Liver (tissue), 9 donors: ENCODE data around the gene CS. TPM values are rescaled to one million over a fixed set of nuclear protein-coding genes. Genes with fewer than 3 reads are reported as not detected.

Source experiments
- DNase-seq: peaks from one replicate; pipeline ENCODE4 v3.0.0-alpha.2; 2017; ENCODE audit warnings: low spot score
- H3K27ac ChIP-seq, 2 donors: one replicate each; pipeline ENCODE4 v1.7.0; 2013; ENCODE audit warnings: inconsistent platforms in 2 of 2, low read length in 2 of 2, control low read depth in 1 of 2, low read depth in 1 of 2, mild to moderate bottlenecking in 1 of 2
- H3K27me3 ChIP-seq, 4 donors: one replicate each; pipeline versions ENCODE4 v1.6.1 to v1.7.0; 2013; ENCODE audit warnings: low read length in 3 of 4, inconsistent platforms in 1 of 4, mild to moderate bottlenecking in 1 of 4, moderate library complexity in 1 of 4; ENCODE audit not compliant: control insufficient read depth in 4 of 4, insufficient read depth in 4 of 4
- H3K36me3 ChIP-seq, 4 donors: one replicate each; pipeline versions ENCODE4 v1.6.1 to v1.7.0; 2013; ENCODE audit warnings: low read length in 3 of 4, mild to moderate bottlenecking in 3 of 4, low read depth in 1 of 4, moderate library complexity in 1 of 4; ENCODE audit not compliant: control insufficient read depth in 4 of 4, insufficient read depth in 3 of 4
- H3K4me1 ChIP-seq, 4 donors: one replicate each; pipeline versions ENCODE4 v1.6.1 to v1.7.0; 2013; ENCODE audit warnings: low read length in 3 of 4, mild to moderate bottlenecking in 3 of 4, moderate library complexity in 1 of 4; ENCODE audit not compliant: control insufficient read depth in 4 of 4, insufficient read depth in 4 of 4
- H3K4me3 ChIP-seq, 3 donors: one replicate each; pipeline versions ENCODE4 v1.6.1 to v1.7.0; 2013; ENCODE audit warnings: low read length in 3 of 3, control low read depth in 1 of 3, low read depth in 1 of 3, mild to moderate bottlenecking in 1 of 3
- H3K9ac ChIP-seq, 2 donors: one replicate each; pipeline ENCODE4 v1.7.0; 2013; ENCODE audit warnings: low read length in 2 of 2, mild to moderate bottlenecking in 2 of 2, moderate library complexity in 2 of 2, control low read depth in 1 of 2, low read depth in 1 of 2
- H3K9me3 ChIP-seq, 4 donors: one replicate each; pipeline versions ENCODE4 v1.6.1 to v1.7.0; 2013; ENCODE audit warnings: low read length in 3 of 4; ENCODE audit not compliant: control insufficient read depth in 4 of 4
- ATF3 ChIP-seq: IDR thresholded peaks from 2 replicates; pipeline ENCODE4 v1.6.1; 2016; ENCODE audit warnings: antibody characterized with exemption
- CTCF ChIP-seq: fragments of 150-350 bp; IDR thresholded peaks from 2 replicates; pipeline ENCODE4 v1.5.1; 2017; ENCODE audit warnings: improper control_type of control experiment, low read depth, low read length; ENCODE audit not compliant: missing input control
- FOXA1 ChIP-seq: IDR thresholded peaks from 2 replicates; pipeline ENCODE4 v1.6.1; 2016; ENCODE audit warnings: antibody characterized with exemption
- FOXA2 ChIP-seq: IDR thresholded peaks from 2 replicates; pipeline ENCODE4 v1.6.1; 2016; ENCODE audit warnings: antibody characterized with exemption
- GABPA ChIP-seq, 2 donors: IDR thresholded peaks in 1 of 2; conservative IDR thresholded peaks in 1 of 2; 2 replicates each; pipeline ENCODE4 v1.6.1; 2016; ENCODE audit warnings: antibody characterized with exemption in 2 of 2, mild to moderate bottlenecking in 1 of 2, moderate library complexity in 1 of 2
- HNF4A ChIP-seq, 2 donors: conservative IDR thresholded peaks; 2 replicates each; pipeline ENCODE4 v1.6.1; 2016; ENCODE audit warnings: antibody characterized with exemption in 2 of 2, mild to moderate bottlenecking in 2 of 2
- HNF4G ChIP-seq: IDR thresholded peaks from 2 replicates; pipeline ENCODE4 v1.6.1; 2016; ENCODE audit warnings: antibody characterized with exemption
- JUND ChIP-seq, 2 donors: IDR thresholded peaks; 2 replicates each; pipeline ENCODE4 v1.6.1; 2016; ENCODE audit warnings: antibody characterized with exemption in 2 of 2
- MAX ChIP-seq: IDR thresholded peaks from 2 replicates; pipeline ENCODE4 v1.6.1; 2016; ENCODE audit warnings: antibody characterized with exemption
- NR2F2 ChIP-seq: IDR thresholded peaks from 2 replicates; pipeline ENCODE4 v1.6.1; 2016; ENCODE audit warnings: antibody characterized with exemption
- RAD21 ChIP-seq, 2 donors: IDR thresholded peaks; 2 replicates each; pipeline ENCODE4 v1.6.1; 2016; ENCODE audit warnings: antibody characterized with exemption in 2 of 2, mild to moderate bottlenecking in 2 of 2
- REST ChIP-seq: IDR thresholded peaks from 2 replicates; pipeline ENCODE4 v1.6.1; 2016; ENCODE audit warnings: antibody characterized with exemption, mild to moderate bottlenecking
- RXRA ChIP-seq, 2 donors: IDR thresholded peaks; 2 replicates each; pipeline ENCODE4 v1.6.1; 2017 to 2018; ENCODE audit warnings: antibody characterized with exemption in 2 of 2, mild to moderate bottlenecking in 1 of 2
- SP1 ChIP-seq: IDR thresholded peaks from 2 replicates; pipeline ENCODE4 v1.6.1; 2018; ENCODE audit warnings: antibody characterized with exemption, mild to moderate bottlenecking
- ZBTB33 ChIP-seq: IDR thresholded peaks from 2 replicates; pipeline ENCODE4 v1.6.1; 2016; ENCODE audit warnings: antibody characterized with exemption
- WGBS: extraction: QIAGEN DNeasy Blood & Tissue Kit; methylation state at CpG from one replicate; pipeline ENCODE4 v1.1.7; 2013; 5-methylcytosine and 5-hydroxymethylcytosine counted together
- polyA plus RNA-seq, 2 donors: library from polyadenylated mRNA; stranded (reverse) in 1 of 2; unstranded in 1 of 2; fragments of 200-250 nt in 1 of 2; fragments of >200 nt in 1 of 2; fragmentation: Nextera tagmentation in 1 of 2; extraction: Ambion mirVana in 1 of 2; gene quantifications; one replicate each; pipeline versions ENCODE4 v1.2.1 to v1.2.3, GENCODE V29; 2013 to 2015
- total RNA-seq, 2 donors: library from RNA; depleted of rRNA; stranded (reverse); fragments of >200 nt; gene quantifications; one replicate each; pipeline ENCODE4 v1.2.3, GENCODE V29; 2014
- donor health status: healthy.
- donor health status: healthy.
- donor health status: healthy.
- donor health status: healthy.
- donor health status: healthy.

The CS gene
- total and polyA plus RNA-seq, 4 donors: 33.8 to 79.9 (median 47.5) TPM

- Histone ChIP-seq H3K9ac (no peak overlapping the region), H3K4me3 (peak overlapping the region in 2 of 3 donors; percentile 40 to 63), H3K4me1 (peaks cover 0 to 39% (median 30%) of the 10 kb centered on the region in 4 donors)
Observed at GRCh38 chr12:56231184-56231582, 68.9 kb downstream of the CS start.

GRCh38 chr12:56230432-56231183 lies 69.5 kb downstream of the CS start:
- Histone ChIP-seq H3K27me3 (no peaks in the 10 kb centered on the region), H3K9ac (peak overlapping the region; percentile 75 to 96), H3K4me3 (peak overlapping the region; percentile 27 to 63 (median 40)), H3K36me3 (peaks cover 0 to 2% (median 0%) of the 10 kb centered on the region in 4 donors), H3K9me3 (no peaks in the 10 kb centered on the region), H3K27ac (peak overlapping the region; percentile 82 to 90), H3K4me1 (peaks cover 0 to 39% (median 30%) of the 10 kb centered on the region in 4 donors)
- peak; percentile 70 for DNase-seq
- WGBS: 32% methylated on average over 8 of the region's 8 CpGs
- TF ChIP-seq REST (peak; percentile 30), HNF4A (conservative IDR thresholded peaks at IDR 0.05) (peak; percentile 85 to 87), CTCF (no peak), ATF3 (no peak), NR2F2 (peak; percentile 23), HNF4G (peak; percentile 14), ZBTB33 (no peak), RAD21 (IDR thresholded peaks at IDR 0.05) (peak in 1 of 2 donors; percentile 11)

More at GRCh38 chr12:56231184-56231582, 68.9 kb downstream of the CS start:
- peaks cover 0 to 6% (median 2%) of the 10 kb centered on the region in 4 donors for H3K36me3 ChIP-seq
- 54% methylated on average over 11 of the region's 11 CpGs for WGBS
- TF ChIP-seq REST (no peak), JUND (IDR thresholded peaks at IDR 0.05) (no peak), HNF4G (no peak), NR2F2 (no peak), ATF3 (no peak), FOXA2 (no peak), GABPA (IDR thresholded peaks at IDR 0.05 in 1 of 2, conservative IDR thresholded peaks at IDR 0.05 in 1 of 2) (no peak), RXRA (IDR thresholded peaks at IDR 0.05) (no peak), SP1 (no peak), RAD21 (IDR thresholded peaks at IDR 0.05) (no peak), MAX (no peak), FOXA1 (no peak)
- H3K27ac ChIP-seq: peak overlapping the region in 1 of 2 donors; percentile 90
- H3K9me3 ChIP-seq: no peaks in the 10 kb centered on the region
- no peak for DNase-seq
- no peaks in the 10 kb centered on the region for H3K27me3 ChIP-seq
